Esophagus squamous epithelium (tissue), 4 donors: ENCODE results near the gene OS9.

ENCODE experiments used
- CTCF ChIP-seq, 6 experiments: fragments of 450-650 bp in 4 of 6; fragments of 200-600 bp in 2 of 6; sonication (generic) in 2 of 6; IDR thresholded peaks; one replicate each; pipeline ENCODE4 v1.5.1; 2016 to 2019; ENCODE audit warnings: antibody characterized with exemption in 6 of 6, mild to moderate bottlenecking in 4 of 6, moderate library complexity in 4 of 6
- POLR2A ChIP-seq, 4 donors: fragments of 450-650 bp; IDR thresholded peaks; one replicate each; pipeline ENCODE4 v1.6.1; 2017; ENCODE audit warnings: antibody characterized with exemption in 4 of 4, mild to moderate bottlenecking in 4 of 4, moderate library complexity in 3 of 4

GRCh38 chr12:57720606-57721595 lies 27.0 kb downstream of the OS9 start:
- TF ChIP-seq CTCF (IDR thresholded peaks at IDR 0.05) (no peak), POLR2A (IDR thresholded peaks at IDR 0.05) (no peak)
